Small intestine (tissue), 7 donors: ENCODE data around the gene SLC6A18. TPM values are rescaled to one million over a fixed set of nuclear protein-coding genes. Genes with fewer than 3 reads are reported as not detected.
A peak's percentile ranks its signal among the peaks of the same experiment; 100 is the strongest.

Source experiments
- DNase-seq, 2 donors: peaks; one replicate each; pipeline versions ENCODE4 v3.0.0 to v3.0.0-alpha.2; 2013
- FAIRE-seq: peaks from 2 replicates; lab custom pipeline; 2012; peaks lifted over from hg19 to GRCh38; lab: Jason Lieb, UNC
- H3K27ac ChIP-seq, 3 donors: one replicate each; pipeline ENCODE4 v1.5.1; 2013; ENCODE audit warnings: low read length in 2 of 3, mild to moderate bottlenecking in 2 of 3, control low read depth in 1 of 3, inconsistent platforms in 1 of 3, low read depth in 1 of 3, moderate library complexity in 1 of 3
- H3K27me3 ChIP-seq, 3 donors: one replicate each; pipeline ENCODE4 v1.6.1; 2013; ENCODE audit warnings: low read length in 3 of 3, inconsistent platforms in 1 of 3; ENCODE audit not compliant: control insufficient read depth in 3 of 3, insufficient read depth in 3 of 3
- H3K36me3 ChIP-seq, 3 donors: one replicate each; pipeline ENCODE4 v1.6.1; 2013; ENCODE audit warnings: low read length in 3 of 3, inconsistent platforms in 1 of 3, low read depth in 1 of 3, mild to moderate bottlenecking in 1 of 3, moderate library complexity in 1 of 3; ENCODE audit not compliant: control insufficient read depth in 3 of 3, insufficient read depth in 2 of 3
- H3K4me1 ChIP-seq, 3 donors: one replicate each; pipeline ENCODE4 v1.6.1; 2013; ENCODE audit warnings: low read length in 2 of 3, inconsistent platforms in 1 of 3, low read depth in 1 of 3, mild to moderate bottlenecking in 1 of 3, moderate library complexity in 1 of 3; ENCODE audit not compliant: control insufficient read depth in 3 of 3, insufficient read depth in 2 of 3
- H3K4me3 ChIP-seq, 3 donors: one replicate each; pipeline ENCODE4 v1.5.1; 2013; ENCODE audit warnings: low read length in 3 of 3, control low read depth in 1 of 3, inconsistent platforms in 1 of 3, low read depth in 1 of 3, mild to moderate bottlenecking in 1 of 3, moderate library complexity in 1 of 3
- H3K9me3 ChIP-seq, 2 donors: one replicate each; pipeline ENCODE4 v1.6.1; 2013; ENCODE audit warnings: low read depth in 1 of 2, low read length in 1 of 2; ENCODE audit not compliant: control insufficient read depth in 2 of 2, insufficient read depth in 1 of 2
- WGBS, 3 donors: extraction: QIAGEN DNeasy Blood & Tissue Kit; methylation state at CpG; one replicate each; pipeline ENCODE4 v1.1.7; 2013; 5-methylcytosine and 5-hydroxymethylcytosine counted together
- polyA plus RNA-seq, 4 donors: library from polyadenylated mRNA; stranded (reverse) in 3 of 4; unstranded in 1 of 4; fragments of 200-250 nt in 3 of 4; fragments of 120-200 nt in 1 of 4; gene quantifications; one replicate each; pipeline versions ENCODE4 v1.2.1 to v1.2.3, GENCODE V29; 2013
- donor health status: healthy with polysubstance abuse.
- donor health status: control.
- donor health status: control.
- donor health status: Bipolar disorder and iron deficiency.
- donor health status: healthy.

The SLC6A18 gene
- polyA plus RNA-seq, 4 donors = 0.04 TPM; not detected in 2

DNA sequence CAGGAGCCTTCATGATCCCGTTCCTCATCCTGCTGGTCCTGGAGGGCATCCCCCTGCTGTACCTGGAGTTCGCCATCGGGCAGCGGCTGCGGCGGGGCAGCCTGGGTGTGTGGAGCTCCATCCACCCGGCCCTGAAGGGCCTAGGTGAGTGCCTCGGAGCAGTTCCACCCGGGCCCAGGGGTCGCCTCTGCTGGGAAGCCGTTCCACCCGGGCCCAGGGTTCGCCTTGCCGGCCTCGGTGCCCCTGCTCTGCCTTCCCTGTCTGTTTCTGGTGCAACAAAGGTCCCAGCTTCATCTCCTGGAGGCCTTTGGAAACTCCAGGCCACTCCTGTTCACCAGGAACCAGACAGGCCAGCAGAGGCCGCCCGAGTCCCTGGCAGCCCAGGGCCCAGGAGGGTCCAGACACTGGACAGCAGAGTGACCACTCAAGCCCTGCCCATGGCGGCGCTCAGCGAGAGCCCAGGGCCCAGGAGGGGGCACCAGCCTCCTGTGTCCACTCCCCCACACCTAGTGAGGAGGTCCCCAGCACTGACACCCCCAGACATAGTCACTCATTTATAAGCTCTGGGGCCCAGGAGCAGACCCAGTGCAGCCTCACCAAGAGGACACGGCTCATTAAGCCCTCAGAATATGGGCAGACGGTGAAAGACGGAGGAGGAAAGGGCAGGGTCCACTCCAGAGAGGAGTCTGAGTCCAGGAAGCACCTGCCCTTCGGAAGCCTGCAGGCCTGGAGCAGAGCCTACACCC lies 16.3 kb upstream of the SLC6A18 start:
- peak overlapping the region in 2 of 3 donors; percentile 63 to 66 for H3K27ac ChIP-seq
- H3K27me3 ChIP-seq = no peaks in the 10 kb centered on the region
- WGBS, 3 donors = 39 to 72% (median 52%) methylated on average over 22 to 24 of the region's 24 CpGs
- H3K36me3 ChIP-seq = peaks cover 3 to 93% (median 8%) of the 10 kb centered on the region in 3 donors
- DNase-seq (peak; percentile 75 to 81), FAIRE-seq (no peak)
- no peaks in the 10 kb centered on the region for H3K9me3 ChIP-seq
- no peak overlapping the region for H3K4me3 ChIP-seq
- peaks cover 0 to 62% (median 2%) of the 10 kb centered on the region in 3 donors for H3K4me1 ChIP-seq

DNA sequence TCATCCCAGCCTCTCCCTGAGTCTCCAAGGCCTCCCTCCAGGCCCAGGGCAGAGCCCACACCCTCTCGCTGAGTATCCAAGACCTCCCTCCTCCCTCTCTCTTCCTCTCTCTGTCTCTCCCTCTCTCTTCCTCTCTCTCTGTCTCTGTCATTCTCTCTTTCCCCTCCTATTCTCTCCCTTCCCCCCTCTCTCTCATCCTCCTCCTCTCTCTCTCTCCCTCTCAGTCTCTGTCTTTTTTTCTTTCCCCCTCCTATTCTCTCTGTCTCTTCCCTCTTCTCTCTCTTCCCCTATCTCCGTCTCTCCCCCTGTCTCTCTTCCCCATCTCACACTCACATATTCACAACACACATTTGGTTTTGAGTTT lies 15.7 kb upstream of the SLC6A18 start:
- WGBS, 3 donors = 23 to 58% (median 39%) methylated on average over 2 of the region's 2 CpGs
- Histone ChIP-seq H3K27me3 (no peaks in the 10 kb centered on the region), H3K36me3 (peaks cover 3 to 93% (median 8%) of the 10 kb centered on the region in 3 donors), H3K4me1 (peaks cover 0 to 57% (median 2%) of the 10 kb centered on the region in 3 donors), H3K4me3 (no peak overlapping the region), H3K27ac (peak overlapping the region in 2 of 3 donors; percentile 34 to 66), H3K9me3 (no peaks in the 10 kb centered on the region)
- no peak for DNase-seq
- no peak for FAIRE-seq

DNA sequence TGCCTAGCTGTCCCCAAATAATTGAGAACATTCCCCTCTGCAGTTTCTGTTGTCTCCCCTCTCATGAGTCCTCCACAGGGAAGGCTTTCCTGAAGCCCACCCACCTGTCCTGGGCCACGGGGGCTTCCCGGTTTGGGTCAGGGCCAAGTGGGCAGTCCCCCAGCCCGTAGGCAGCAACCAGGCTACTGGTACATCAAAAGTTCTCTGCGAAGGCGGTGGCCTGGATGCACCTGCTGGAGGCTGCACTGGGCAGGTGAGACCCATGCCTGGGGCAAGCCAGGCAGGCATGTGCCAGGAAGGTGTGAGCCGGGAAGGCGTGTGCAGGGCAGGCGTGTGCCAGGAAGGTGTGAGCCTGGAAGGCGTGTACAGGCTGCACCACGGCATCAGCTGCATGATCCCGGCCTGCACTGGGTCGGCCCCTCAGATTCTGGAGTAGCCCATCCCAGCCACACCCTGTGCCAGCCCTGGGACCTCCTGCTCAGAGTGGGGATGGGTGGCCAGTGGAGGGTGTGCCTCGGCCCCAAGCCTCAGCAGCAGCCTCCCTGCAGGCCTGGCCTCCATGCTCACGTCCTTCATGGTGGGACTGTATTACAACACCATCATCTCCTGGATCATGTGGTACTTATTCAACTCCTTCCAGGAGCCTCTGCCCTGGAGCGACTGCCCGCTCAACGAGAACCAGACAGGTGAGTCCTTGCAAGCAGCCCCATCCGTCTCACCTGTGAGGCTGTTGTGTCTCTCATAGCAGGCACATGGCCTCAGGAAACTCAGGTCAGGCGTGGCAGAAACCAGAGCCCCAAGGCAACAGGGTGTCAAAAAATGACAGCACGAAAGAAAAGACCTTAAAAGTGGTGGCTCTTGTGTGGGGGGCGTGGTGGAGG lies 15.0 kb upstream of the SLC6A18 start:
- Histone ChIP-seq H3K27ac (peak overlapping the region in 1 of 3 donors; percentile 66), H3K4me1 (peaks cover 0 to 51% (median 2%) of the 10 kb centered on the region in 3 donors), H3K27me3 (no peaks in the 10 kb centered on the region), H3K36me3 (peaks cover 3 to 91% (median 10%) of the 10 kb centered on the region in 3 donors), H3K9me3 (no peaks in the 10 kb centered on the region), H3K4me3 (no peak overlapping the region)
- WGBS, 3 donors = 67 to 78% (median 67%) methylated on average over 21 of the region's 21 CpGs
- no peak for FAIRE-seq
- no peak for DNase-seq

DNA sequence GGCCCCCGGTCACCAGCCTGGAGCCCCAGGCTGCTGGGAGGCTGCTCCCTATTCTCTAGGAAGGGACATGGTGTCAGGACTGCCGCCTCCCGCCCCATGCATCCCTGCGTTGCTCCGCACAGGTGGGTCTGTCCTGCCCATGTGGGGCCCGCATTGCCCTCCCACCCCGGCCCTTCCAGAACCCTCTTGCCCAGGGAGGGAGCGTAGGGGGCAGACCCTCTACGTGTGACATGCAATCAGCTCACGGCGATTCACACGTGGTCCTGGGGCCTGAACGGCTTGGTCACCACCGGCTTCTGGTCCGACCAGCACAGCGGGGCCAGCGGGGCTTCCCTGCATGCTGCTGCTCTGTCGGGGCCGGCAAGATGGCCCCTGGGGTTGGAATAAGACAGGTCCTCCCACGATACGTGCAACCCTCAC lies 14.3 kb upstream of the SLC6A18 start:
- peaks cover 0 to 44% (median 2%) of the 10 kb centered on the region in 3 donors for H3K4me1 ChIP-seq
- WGBS, 3 donors = 89 to 96% (median 93%) methylated on average over 19 to 21 of the region's 21 CpGs
- no peak overlapping the region for H3K4me3 ChIP-seq
- H3K36me3 ChIP-seq = peaks cover 3 to 91% (median 11%) of the 10 kb centered on the region in 3 donors
- H3K27ac ChIP-seq = no peak overlapping the region
- DNase-seq (no peak), FAIRE-seq (no peak)
- H3K27me3 ChIP-seq = no peaks in the 10 kb centered on the region
- peaks cover 0 to 5% of the 10 kb centered on the region in 2 donors for H3K9me3 ChIP-seq

GRCh38 chr5:1211701-1212100 lies 13.5 kb upstream of the SLC6A18 start:
- WGBS, 3 donors = 94 to 98% (median 96%) methylated on average over 9 of the region's 9 CpGs
- DNase-seq (no peak), FAIRE-seq (no peak)
- Histone ChIP-seq H3K27me3 (no peaks in the 10 kb centered on the region), H3K4me1 (peaks cover 0 to 38% (median 0%) of the 10 kb centered on the region in 3 donors), H3K9me3 (peaks cover 0 to 5% of the 10 kb centered on the region in 2 donors), H3K36me3 (peaks cover under 1 to 92% (median 18%) of the 10 kb centered on the region in 3 donors), H3K27ac (no peak overlapping the region), H3K4me3 (no peak overlapping the region)

DNA sequence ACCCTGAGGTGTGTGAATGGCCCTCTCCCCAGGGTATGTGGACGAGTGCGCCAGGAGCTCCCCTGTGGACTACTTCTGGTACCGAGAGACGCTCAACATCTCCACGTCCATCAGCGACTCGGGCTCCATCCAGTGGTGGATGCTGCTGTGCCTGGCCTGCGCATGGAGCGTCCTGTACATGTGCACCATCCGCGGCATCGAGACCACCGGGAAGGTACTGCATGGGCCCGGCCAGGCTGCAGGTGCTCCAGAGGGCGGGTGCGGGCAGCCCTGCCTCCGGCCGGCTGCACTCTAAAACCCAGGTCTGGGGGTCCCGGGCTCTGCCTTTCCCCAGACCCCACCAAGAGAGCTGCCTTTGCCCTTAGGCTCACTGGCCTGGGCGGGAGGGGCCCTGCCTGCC lies 12.9 kb upstream of the SLC6A18 start:
- peaks cover 0 to 33% (median 0%) of the 10 kb centered on the region in 3 donors for H3K4me1 ChIP-seq
- H3K9me3 ChIP-seq = peaks cover 0 to 5% of the 10 kb centered on the region in 2 donors
- no peak overlapping the region for H3K4me3 ChIP-seq
- FAIRE-seq (no peak), DNase-seq (no peak)
- WGBS, 3 donors = 89 to 94% (median 94%) methylated on average over 19 to 20 of the region's 20 CpGs
- H3K36me3 ChIP-seq = peaks cover 0 to 92% (median 19%) of the 10 kb centered on the region in 3 donors
- H3K27me3 ChIP-seq = no peaks in the 10 kb centered on the region
- H3K27ac ChIP-seq = no peak overlapping the region

DNA sequence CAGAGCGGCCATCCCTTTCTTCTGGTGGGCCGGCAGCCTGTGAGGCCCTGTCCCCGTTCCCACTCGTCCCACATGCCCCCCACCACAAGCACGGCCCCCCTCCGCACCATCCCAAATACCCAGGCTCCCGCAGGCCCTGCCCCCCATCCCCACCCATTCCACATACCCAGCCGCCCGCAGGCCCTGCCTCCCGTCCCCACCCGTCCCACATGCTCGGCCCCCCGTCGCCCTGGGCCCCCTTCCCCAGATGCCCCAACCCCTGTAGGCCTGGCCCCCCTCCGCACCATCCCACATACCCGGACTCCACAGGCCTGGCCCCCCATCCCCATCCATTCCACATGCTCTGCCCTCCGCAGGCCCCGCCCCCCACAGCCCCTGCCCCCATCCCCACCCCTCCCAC lies 12.3 kb upstream of the SLC6A18 start:
- no peak for DNase-seq
- Histone ChIP-seq H3K27me3 (no peaks in the 10 kb centered on the region), H3K36me3 (peaks cover 0 to 93% (median 19%) of the 10 kb centered on the region in 3 donors), H3K4me3 (no peak overlapping the region), H3K27ac (no peak overlapping the region), H3K9me3 (peaks cover 0 to 5% of the 10 kb centered on the region in 2 donors), H3K4me1 (peaks cover 0 to 27% (median 0%) of the 10 kb centered on the region in 3 donors)
- FAIRE-seq = no peak
- WGBS, 3 donors = 91 to 94% (median 92%) methylated on average over 7 to 18 of the region's 18 CpGs

- Histone ChIP-seq H3K27me3 (no peaks in the 10 kb centered on the region), H3K4me3 (no peak overlapping the region), H3K36me3 (peaks cover 0 to 93% (median 24%) of the 10 kb centered on the region in 3 donors), H3K27ac (no peak overlapping the region), H3K9me3 (peaks cover 0 to 5% of the 10 kb centered on the region in 2 donors), H3K4me1 (peaks cover 0 to 20% (median 0%) of the 10 kb centered on the region in 3 donors)
- FAIRE-seq (no peak), DNase-seq (no peak)
- 89 to 92% (median 90%) methylated on average over 23 to 25 of the region's 25 CpGs for WGBS, 3 donors
These were observed 11.5 kb upstream of the SLC6A18 start for GRCh38 chr5:1213508-1214162.
